Hepatocyte (in vitro differentiated cells): ENCODE measurements around the gene TPM2. TPM values are rescaled to one million over a fixed set of nuclear protein-coding genes. Genes with fewer than 3 reads are reported as not detected.

ENCODE experiments used
- DNase-seq: peaks from one replicate; pipeline ENCODE4 v3.0.0-alpha.2; 2016; ENCODE audit warnings: low spot score
- H2AFZ ChIP-seq: fragments of 200-600 bp; sonication (generic); 2 replicates; pipeline ENCODE4 v1.6.0; 2016; ENCODE audit warnings: antibody characterized with exemption, mild to moderate bottlenecking
- H3K27ac ChIP-seq: fragments of 200-600 bp; sonication (generic); 2 replicates; pipeline ENCODE4 v1.5.1; 2016; ENCODE audit warnings: mild to moderate bottlenecking
- H3K27me3 ChIP-seq: fragments of 200-600 bp; sonication (generic); 2 replicates; pipeline ENCODE4 v1.6.1; 2016
- H3K36me3 ChIP-seq: fragments of 200-600 bp; sonication (generic); replicated peaks from 2 replicates; pipeline ENCODE4 v1.5.1; 2016; ENCODE audit warnings: low read depth; ENCODE audit not compliant: insufficient read depth
- H3K4me1 ChIP-seq: fragments of 200-600 bp; sonication (generic); 2 replicates; pipeline ENCODE4 v1.5.1; 2016; ENCODE audit warnings: mild to moderate bottlenecking, moderate library complexity; ENCODE audit not compliant: insufficient read depth
- H3K4me2 ChIP-seq: fragments of 200-600 bp; sonication (generic); 2 replicates; pipeline ENCODE4 v1.6.0; 2016
- H3K4me3 ChIP-seq: fragments of 200-600 bp; sonication (generic); 2 replicates; pipeline ENCODE4 v1.5.1; 2016; ENCODE audit warnings: mild to moderate bottlenecking
- H3K79me2 ChIP-seq: fragments of 200-600 bp; sonication (generic); 2 replicates; pipeline ENCODE4 v1.6.0; 2017; ENCODE audit warnings: mild to moderate bottlenecking
- H3K9me2 ChIP-seq: fragments of 200-600 bp; sonication (generic); replicated peaks from 2 replicates; pipeline ENCODE4 v1.6.0; 2017; ENCODE audit warnings: mild to moderate bottlenecking; ENCODE audit not compliant: insufficient read depth
- H3K9me3 ChIP-seq: fragments of 200-600 bp; sonication (generic); 2 replicates; pipeline ENCODE4 v1.5.1; 2016; ENCODE audit warnings: low read depth, mild to moderate bottlenecking
- H4K20me1 ChIP-seq: fragments of 200-600 bp; sonication (generic); 2 replicates; pipeline ENCODE4 v1.6.0; 2016; ENCODE audit warnings: mild to moderate bottlenecking; ENCODE audit not compliant: insufficient read depth, poor library complexity, severe bottlenecking
- CTCF ChIP-seq: fragments of 200-600 bp; sonication (generic); IDR thresholded peaks from 2 replicates; pipeline ENCODE4 v1.5.1; 2016; ENCODE audit warnings: antibody characterized with exemption, mild to moderate bottlenecking; ENCODE audit not compliant: poor library complexity
- EZH2 ChIP-seq: fragments of 200-600 bp; sonication (generic); IDR thresholded peaks from 2 replicates; pipeline ENCODE4 v1.6.1; 2016; ENCODE audit warnings: antibody characterized with exemption, mild to moderate bottlenecking, borderline replicate concordance
- EZH2phosphoT487 ChIP-seq: fragments of 200-600 bp; sonication (generic); IDR thresholded peaks from one replicate; pipeline ENCODE4 v1.6.1; 2018; ENCODE audit warnings: antibody characterized with exemption, mild to moderate bottlenecking, low read depth, moderate library complexity; ENCODE audit not compliant: unreplicated experiment, severe bottlenecking
- WGBS: methylation state at CpG from one replicate; pipeline ENCODE4 v1.1.6; 2016; ENCODE audit warnings: low lambda C conversion rate; ENCODE audit errors: missing lambda C conversion rate; 5-methylcytosine and 5-hydroxymethylcytosine counted together
- microRNA-seq: library from miRNA; unstranded; fragments of <30 nt; microRNA quantifications from one replicate; pipeline ENCODE4, GENCODE V29; 2017
- polyA plus RNA-seq: library from polyadenylated mRNA; unstranded; fragments of >200 nt; fragmentation: Nextera tagmentation; extraction: Ambion mirVana; gene quantifications from 2 replicates; pipeline ENCODE4 v1.2.1, GENCODE V29; 2016
- small RNA-seq: library from RNA; depleted of rRNA; stranded (forward); fragments of <200 nt; gene quantifications from one replicate; pipeline ENCODE3, GENCODE V24; 2014
- total RNA-seq: library from RNA; depleted of rRNA; stranded (reverse); fragments of >200 nt; gene quantifications from 2 replicates; pipeline ENCODE4 v1.2.3, GENCODE V29; 2014

TPM2 gene
- total and polyA plus RNA-seq, 2 experiments from 2014 or later, result 98.7 to 166 TPM

- H4K20me1 ChIP-seq, result no peaks in the 10 kb centered on the region
- no peaks in the 10 kb centered on the region for H3K4me1 ChIP-seq
- H3K4me2 ChIP-seq, result no peak overlapping the region
- H3K36me3 ChIP-seq, result no peaks in the 10 kb centered on the region
- no peaks in the 10 kb centered on the region for H3K79me2 ChIP-seq
- H3K4me3 ChIP-seq, result no peak overlapping the region
- WGBS, result 81% methylated on average over 9 of the region's 9 CpGs
- H3K9me3 ChIP-seq, result no peaks in the 10 kb centered on the region
- no peaks in the 10 kb centered on the region for H3K9me2 ChIP-seq
- H2AFZ ChIP-seq, result no peak overlapping the region
- no peak for DNase-seq
- H3K27ac ChIP-seq, result no peak overlapping the region
- no peaks in the 10 kb centered on the region for H3K27me3 ChIP-seq
- TF ChIP-seq EZH2 (no peak), CTCF (no peak), EZH2phosphoT487 (no peak)
Observed at GRCh38 chr9:35636135-35636876, 53.4 kb downstream of the TPM2 start.

- DNase-seq, result no peak
- Histone ChIP-seq H3K79me2 (no peaks in the 10 kb centered on the region), H4K20me1 (no peaks in the 10 kb centered on the region), H3K27me3 (no peaks in the 10 kb centered on the region), H3K27ac (no peak overlapping the region), H3K4me1 (no peaks in the 10 kb centered on the region), H2AFZ (no peak overlapping the region), H3K9me3 (no peaks in the 10 kb centered on the region), H3K36me3 (no peaks in the 10 kb centered on the region), H3K9me2 (no peaks in the 10 kb centered on the region), H3K4me3 (no peak overlapping the region), H3K4me2 (no peak overlapping the region)
- TF ChIP-seq CTCF, result no peak
- TF ChIP-seq EZH2phosphoT487, result no peak
- TF ChIP-seq EZH2, result no peak
Observed at GRCh38 chr9:35635730-35636129, 54.0 kb downstream of the TPM2 start.

Small RNA genes within 50 kb of the gene (microRNA-seq; reads per million reads assigned to microRNA genes)
- gene MIR6852 (1.8 reads per million), gene MIR6853 (2.2 reads per million)

Small RNA genes within 50 kb of the gene (small RNA-seq; reads per million reads assigned to genes)
- gene MIR6853 (0.19 reads per million), gene RMRP (not detected), gene RN7SL22P (not detected)

Other genes with a start within 250 kb of the TPM2 start
- 12.6 and 17.7 TPM in 2 replicates for gene RUSC2, start 199.8 kb downstream of the TPM2 start, total RNA-seq
- gene RUSC2, start 199.8 kb downstream of the TPM2 start, polyA plus RNA-seq, result 16.6 and 17.5 TPM in 2 replicates
- gene TESK1, start 84.7 kb downstream of the TPM2 start, total RNA-seq, result 17.4 and 20.1 TPM in 2 replicates
- gene TESK1, start 84.7 kb downstream of the TPM2 start, polyA plus RNA-seq, result 27.2 and 30.3 TPM in 2 replicates
- gene CD72, start 71.5 kb downstream of the TPM2 start, total RNA-seq, result 1.9 and 2.0 TPM in 2 replicates
- gene CD72, start 71.5 kb downstream of the TPM2 start, polyA plus RNA-seq, result 1.1 and 1.3 TPM in 2 replicates
- gene SIT1, start 39.0 kb downstream of the TPM2 start, total RNA-seq, result not detected in 2 replicates
- not detected in 2 replicates for gene SIT1, start 39.0 kb downstream of the TPM2 start, polyA plus RNA-seq
- 1,377 and 3,174 TPM in 2 replicates for gene RMRP, start 31.9 kb downstream of the TPM2 start, total RNA-seq
- gene RMRP, start 31.9 kb downstream of the TPM2 start, polyA plus RNA-seq, result not detected in 2 replicates
- 12.1 and 13.8 TPM in 2 replicates for gene CCDC107, start 31.6 kb downstream of the TPM2 start, total RNA-seq
- 39.5 and 42.2 TPM in 2 replicates for gene CCDC107, start 31.6 kb downstream of the TPM2 start, polyA plus RNA-seq
- gene ARHGEF39, start 24.7 kb downstream of the TPM2 start, total RNA-seq, result 1.8 and 9.4 TPM in 2 replicates
- 5.2 and 5.6 TPM in 2 replicates for gene ARHGEF39, start 24.7 kb downstream of the TPM2 start, polyA plus RNA-seq
- gene CA9, start 16.0 kb downstream of the TPM2 start, total RNA-seq, result 0.27 TPM in 1 of 2 replicates, not detected in the other
- 2.1 and 2.4 TPM in 2 replicates for gene CA9, start 16.0 kb downstream of the TPM2 start, polyA plus RNA-seq
- gene TLN1, start 42.3 kb upstream of the TPM2 start, total RNA-seq, result 100 and 113 TPM in 2 replicates
- 70.5 and 73.4 TPM in 2 replicates for gene TLN1, start 42.3 kb upstream of the TPM2 start, polyA plus RNA-seq
- 54.6 and 69.6 TPM in 2 replicates for gene CREB3, start 42.7 kb upstream of the TPM2 start, total RNA-seq
- 79.8 and 79.9 TPM in 2 replicates for gene CREB3, start 42.7 kb upstream of the TPM2 start, polyA plus RNA-seq
- gene GBA2, start 59.3 kb upstream of the TPM2 start, total RNA-seq, result 58.5 and 60.5 TPM in 2 replicates
- 77.5 and 80.2 TPM in 2 replicates for gene GBA2, start 59.3 kb upstream of the TPM2 start, polyA plus RNA-seq
- gene RGP1, start 59.4 kb upstream of the TPM2 start, total RNA-seq, result 17.1 and 19.3 TPM in 2 replicates
- 11.2 and 11.4 TPM in 2 replicates for gene RGP1, start 59.4 kb upstream of the TPM2 start, polyA plus RNA-seq
- not detected in 2 replicates for gene MSMP, start 64.4 kb upstream of the TPM2 start, total RNA-seq
- gene MSMP, start 64.4 kb upstream of the TPM2 start, polyA plus RNA-seq, result not detected in 2 replicates
- 12.8 and 13.9 TPM in 2 replicates for gene NPR2, start 101.7 kb upstream of the TPM2 start, total RNA-seq
- 12.2 and 14.4 TPM in 2 replicates for gene NPR2, start 101.7 kb upstream of the TPM2 start, polyA plus RNA-seq
- gene SPAG8, start 122.3 kb upstream of the TPM2 start, total RNA-seq, result 0.10 and 1.4 TPM in 2 replicates
- gene SPAG8, start 122.3 kb upstream of the TPM2 start, polyA plus RNA-seq, result 0.55 and 0.63 TPM in 2 replicates
- gene HINT2, start 125.1 kb upstream of the TPM2 start, total RNA-seq, result 31.9 and 45.7 TPM in 2 replicates
- gene HINT2, start 125.1 kb upstream of the TPM2 start, polyA plus RNA-seq, result 81.4 and 87.3 TPM in 2 replicates
- gene FAM221B, start 138.8 kb upstream of the TPM2 start, total RNA-seq, result not detected in 2 replicates
- gene FAM221B, start 138.8 kb upstream of the TPM2 start, polyA plus RNA-seq, result 0.26 TPM in 1 of 2 replicates, not detected in the other
- 7.5 and 12.3 TPM in 2 replicates for gene TMEM8B, start 139.3 kb upstream of the TPM2 start, total RNA-seq
- gene TMEM8B, start 139.3 kb upstream of the TPM2 start, polyA plus RNA-seq, result 13.4 and 14.6 TPM in 2 replicates
- not detected in 2 replicates for gene OR13J1, start 180.5 kb upstream of the TPM2 start, total RNA-seq
- gene OR13J1, start 180.5 kb upstream of the TPM2 start, polyA plus RNA-seq, result not detected in 2 replicates
- 0.24 and 0.90 TPM in 2 replicates for gene HRCT1, start 216.3 kb upstream of the TPM2 start, total RNA-seq
- gene HRCT1, start 216.3 kb upstream of the TPM2 start, polyA plus RNA-seq, result 0.72 and 1.8 TPM in 2 replicates
- gene SPAAR, start 219.6 kb upstream of the TPM2 start, total RNA-seq, result not detected in 2 replicates
- 0.52 TPM in 1 of 2 replicates, not detected in the other for gene SPAAR, start 219.6 kb upstream of the TPM2 start, polyA plus RNA-seq